ENCODE measurements around the gene PPARA. TPM values are rescaled to one million over a fixed set of nuclear protein-coding genes. Genes with fewer than 3 reads are reported as not detected.

The PPARA gene
- total RNA-seq, 1 experiment from 2014 or later, result 14.5 TPM

DNA sequence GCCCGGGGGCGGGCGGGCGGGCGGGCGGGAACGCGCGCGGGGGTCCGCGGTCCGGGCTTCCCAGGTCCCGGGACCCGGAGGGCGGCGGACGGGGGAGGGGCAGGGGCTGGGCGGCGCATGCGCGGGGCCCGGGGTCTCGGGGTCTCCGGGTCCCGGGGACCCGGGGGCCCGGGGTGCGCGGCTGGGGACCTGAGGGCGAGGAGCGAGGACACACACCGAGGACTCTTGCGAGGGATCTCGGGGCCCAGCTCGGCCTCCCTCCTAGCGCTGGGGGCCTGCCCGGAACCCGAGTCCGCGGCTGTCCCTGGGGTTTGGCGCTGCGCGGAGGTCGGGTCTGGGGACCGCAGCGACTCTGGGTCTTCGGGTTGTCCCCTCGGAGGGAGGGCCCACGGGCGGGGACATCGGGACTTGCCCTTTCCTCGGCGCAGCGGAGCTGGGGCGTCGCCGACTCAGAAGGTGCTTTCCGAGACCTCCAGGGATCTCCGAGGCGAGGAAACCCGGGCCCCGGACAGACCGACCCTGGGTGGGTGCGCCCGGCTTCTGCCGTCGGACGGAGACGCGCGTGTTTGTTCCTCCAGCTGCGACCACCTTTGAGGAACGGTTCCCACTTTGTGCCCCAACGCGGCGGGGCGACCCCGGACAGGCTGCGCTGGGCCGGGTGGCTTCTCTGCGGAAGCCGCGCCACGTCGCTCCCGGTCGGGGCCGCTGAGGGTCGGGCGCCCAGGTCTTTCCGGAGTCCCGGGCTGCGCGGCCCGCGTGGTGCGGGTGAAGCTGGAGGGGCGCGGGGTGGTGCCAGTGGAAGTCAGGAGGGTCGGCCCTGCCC lies 540 bp downstream of the PPARA start:
- RAD21 ChIA-PET (ENCODE audit: low non-redundant PET in 1 of 2, low total read pairs in 2 of 2, uncharacterized antibody in 2 of 2, unreplicated experiment in 2 of 2), result interaction anchor here in 1 of 2 experiments (0.6 kb wide), 1 partner anchor 87 kb away, joined by 3 read pairs; no protein-coding TSS in a partner anchor
- peak overlapping the region; percentile 61 to 63 for H3K4me3 ChIP-seq (replicated peaks in 1 of 2; ENCODE audit: low read depth in 1 of 2, low read length in 2 of 2)
- intact Hi-C loops (cut with micrococcal nuclease), result loop anchor here (10.0 kb wide), 1 partner anchor 94 kb away; no protein-coding TSS in a partner anchor
- H3K79me2 ChIP-seq (ENCODE audit: insufficient read depth, low read length), result no peaks in the 10 kb centered on the region
- CTCF ChIA-PET, result no interaction called here
- peaks cover 7 to 20% of the 10 kb centered on the region in 2 experiments; a peak in 3 of 4 replicates for H3K4me1 ChIP-seq (ENCODE audit: control insufficient read depth in 1 of 2, insufficient read depth in 2 of 2, low read length in 2 of 2)
- peak overlapping the region; percentile 44; the same call in 1 of the 2 replicates for H3K27ac ChIP-seq (ENCODE audit: low read depth, low read length)
- POLR2A ChIA-PET, result no interaction called here
- TF ChIP-seq RAD21 (IDR thresholded peaks at IDR 0.05; ENCODE audit: low read depth), result no peak
- TF ChIP-seq CEBPB (IDR thresholded peaks at IDR 0.05; ENCODE audit: low read depth), result no peak
- no peak for TF ChIP-seq SP1 (IDR thresholded peaks at IDR 0.05; ENCODE audit: low read depth)
- no peak for TF ChIP-seq EZH2phosphoT487 (IDR thresholded peaks at IDR 0.05; ENCODE audit: borderline replicate concordance)
- TF ChIP-seq ZFX (IDR thresholded peaks at IDR 0.05), result no peak
- H3K9me3 ChIP-seq (ENCODE audit: control insufficient read depth in 1 of 2, insufficient read depth in 1 of 2, low read depth in 1 of 2, low read length in 2 of 2), result no peaks in the 10 kb centered on the region
- DNase-seq (ENCODE audit: low read depth, low spot score) (no peak), ATAC-seq (peak; percentile 33)
- H4K20me1 ChIP-seq (ENCODE audit: insufficient read depth), result no peaks in the 10 kb centered on the region
- peak overlapping the region; percentile 76 for H3K4me2 ChIP-seq (ENCODE audit: low read length)
- H3K9me2 ChIP-seq (ENCODE audit: insufficient read depth), result no peaks in the 10 kb centered on the region
- no peaks in the 10 kb centered on the region for H3K27me3 ChIP-seq (ENCODE audit: insufficient read depth, low read length)
- H3K9ac ChIP-seq (ENCODE audit: low read length), result peak overlapping the region; percentile 54
- 0 out of 4 replicates have a peak, but pooled peaks cover 0 to 2% of the 10 kb centered on the region in 2 experiments for H3K36me3 ChIP-seq (ENCODE audit: control insufficient read depth in 1 of 2, insufficient read depth in 2 of 2, low read length in 2 of 2)
- no peak overlapping the region for H2AFZ ChIP-seq (ENCODE audit: low read depth, low read length, poor library complexity, severe bottlenecking)
- no TSS peak for BruUV-seq (replicated peaks)

- ATAC-seq, result no peak
- intact Hi-C loops (cut with micrococcal nuclease), result loop anchor here (10.0 kb wide), 1 partner anchor 91 kb away; no protein-coding TSS in a partner anchor
- RAD21 ChIA-PET (ENCODE audit: low non-redundant PET in 1 of 2, low total read pairs in 2 of 2, uncharacterized antibody in 2 of 2, unreplicated experiment in 2 of 2), result no interaction called here
- no peaks in the 10 kb centered on the region for H4K20me1 ChIP-seq (ENCODE audit: insufficient read depth)
- no peak overlapping the region for H3K4me2 ChIP-seq (ENCODE audit: low read length)
- DNase-seq (ENCODE audit: low read depth, low spot score), result no peak
- peaks cover 9 to 27% of the 10 kb centered on the region in 2 experiments for H3K4me1 ChIP-seq (ENCODE audit: control insufficient read depth in 1 of 2, insufficient read depth in 2 of 2, low read length in 2 of 2)
- POLR2A ChIA-PET, result no interaction called here
- no peak overlapping the region for H3K9ac ChIP-seq (ENCODE audit: low read length)
- CTCF ChIA-PET, result no interaction called here
- no peak overlapping the region for H3K4me3 ChIP-seq (replicated peaks in 1 of 2; ENCODE audit: low read depth in 1 of 2, low read length in 2 of 2)
- H2AFZ ChIP-seq (ENCODE audit: low read depth, low read length, poor library complexity, severe bottlenecking), result no peak overlapping the region
- no peak overlapping the region for H3K27ac ChIP-seq (ENCODE audit: low read depth, low read length)
- H3K79me2 ChIP-seq (ENCODE audit: insufficient read depth, low read length), result no peaks in the 10 kb centered on the region
- H3K27me3 ChIP-seq (ENCODE audit: insufficient read depth, low read length), result no peaks in the 10 kb centered on the region
- BruUV-seq (replicated peaks), result no TSS peak
- TF ChIP-seq, protein P1, sequence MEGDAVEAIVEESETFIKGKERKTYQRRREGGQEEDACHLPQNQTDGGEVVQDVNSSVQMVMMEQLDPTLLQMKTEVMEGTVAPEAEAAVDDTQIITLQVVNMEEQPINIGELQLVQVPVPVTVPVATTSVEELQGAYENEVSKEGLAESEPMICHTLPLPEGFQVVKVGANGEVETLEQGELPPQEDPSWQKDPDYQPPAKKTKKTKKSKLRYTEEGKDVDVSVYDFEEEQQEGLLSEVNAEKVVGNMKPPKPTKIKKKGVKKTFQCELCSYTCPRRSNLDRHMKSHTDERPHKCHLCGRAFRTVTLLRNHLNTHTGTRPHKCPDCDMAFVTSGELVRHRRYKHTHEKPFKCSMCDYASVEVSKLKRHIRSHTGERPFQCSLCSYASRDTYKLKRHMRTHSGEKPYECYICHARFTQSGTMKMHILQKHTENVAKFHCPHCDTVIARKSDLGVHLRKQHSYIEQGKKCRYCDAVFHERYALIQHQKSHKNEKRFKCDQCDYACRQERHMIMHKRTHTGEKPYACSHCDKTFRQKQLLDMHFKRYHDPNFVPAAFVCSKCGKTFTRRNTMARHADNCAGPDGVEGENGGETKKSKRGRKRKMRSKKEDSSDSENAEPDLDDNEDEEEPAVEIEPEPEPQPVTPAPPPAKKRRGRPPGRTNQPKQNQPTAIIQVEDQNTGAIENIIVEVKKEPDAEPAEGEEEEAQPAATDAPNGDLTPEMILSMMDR (IDR thresholded peaks at IDR 0.05 in 2 of 3, conservative IDR thresholded peaks at IDR 0.05 in 1 of 3; ENCODE audit: borderline replicate concordance in 1 of 3, insufficient read depth in 1 of 3, low read depth in 2 of 3, low read length in 2 of 3), result no peak
- TF ChIP-seq SRF (IDR thresholded peaks at IDR 0.05; ENCODE audit: low read depth), result no peak
- no peak for TF ChIP-seq EZH2 (IDR thresholded peaks at IDR 0.05)
- TF ChIP-seq YY1 (IDR thresholded peaks at IDR 0.05; ENCODE audit: extremely low read depth, insufficient replicate concordance, low read depth, low read length), result no peak
- TF ChIP-seq TCF7L2 (IDR thresholded peaks at IDR 0.05; ENCODE audit: borderline replicate concordance, extremely low read depth, insufficient read depth, insufficient read length), result no peak
- H3K36me3 ChIP-seq (ENCODE audit: control insufficient read depth in 1 of 2, insufficient read depth in 2 of 2, low read length in 2 of 2), result 0 out of 4 replicates have a peak, but pooled peaks cover 0 to 2% of the 10 kb centered on the region in 2 experiments
- no peaks in the 10 kb centered on the region for H3K9me3 ChIP-seq (ENCODE audit: control insufficient read depth in 1 of 2, insufficient read depth in 1 of 2, low read depth in 1 of 2, low read length in 2 of 2)
- H3K9me2 ChIP-seq (ENCODE audit: insufficient read depth), result no peaks in the 10 kb centered on the region
These were observed 3.6 kb downstream of the PPARA start for GRCh38 chr22:46153930-46154329.
